ENCODE measurements around the gene LSAMP.

LSAMP gene

GRCh38 chr3:116429479-116430269 is 15.6 kb downstream of the LSAMP start:
- DNase-seq (ENCODE audit: low spot score) = no peak

DNA sequence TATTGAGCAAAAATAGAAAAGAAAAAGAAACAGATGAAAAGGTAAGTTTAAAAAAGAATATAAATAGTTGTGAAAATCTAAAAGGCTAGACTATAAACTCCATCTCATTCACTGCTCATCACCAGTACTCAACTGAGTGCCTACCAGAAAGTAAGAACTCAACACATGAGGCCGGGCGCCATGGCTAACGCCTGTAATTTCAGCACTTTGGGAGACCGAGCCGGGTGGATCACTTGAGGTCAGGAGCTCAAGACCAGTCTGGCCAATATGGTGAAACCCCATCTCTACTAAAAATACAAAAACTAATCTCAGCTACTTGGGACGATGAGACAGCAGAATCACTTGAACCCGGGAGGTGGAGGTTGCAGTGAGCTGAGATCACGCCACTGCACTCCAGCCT is 19.3 kb downstream of the LSAMP start:
- DNase-seq (ENCODE audit: low spot score) = no peak

DNA sequence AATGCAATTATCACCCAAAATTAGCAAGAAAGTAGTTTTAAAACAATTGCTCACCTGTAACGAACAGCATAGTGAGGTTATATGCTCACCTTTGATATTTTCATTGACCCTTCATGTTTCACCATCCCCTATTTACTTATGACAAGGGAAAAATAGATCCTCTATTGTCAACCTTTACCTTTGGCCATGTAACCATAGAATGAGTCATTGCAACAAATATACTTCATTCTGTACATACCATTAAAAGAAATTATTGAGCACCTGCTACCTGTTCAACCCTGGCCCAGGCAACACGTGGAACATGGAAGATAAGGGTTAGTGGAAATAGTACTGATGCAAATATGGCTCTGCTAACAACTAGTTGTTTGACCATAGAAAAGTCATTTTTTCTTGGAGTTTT is 20.2 kb downstream of the LSAMP start:
- no peak for DNase-seq (ENCODE audit: low spot score)

- DNase-seq (ENCODE audit: low spot score) = no peak
Measured at GRCh38 chr3:116423945-116424344, 21.3 kb downstream of the LSAMP start.

GRCh38 chr3:116423374-116423773 is 21.9 kb downstream of the LSAMP start:
- DNase-seq (ENCODE audit: low spot score) = no peak

DNA sequence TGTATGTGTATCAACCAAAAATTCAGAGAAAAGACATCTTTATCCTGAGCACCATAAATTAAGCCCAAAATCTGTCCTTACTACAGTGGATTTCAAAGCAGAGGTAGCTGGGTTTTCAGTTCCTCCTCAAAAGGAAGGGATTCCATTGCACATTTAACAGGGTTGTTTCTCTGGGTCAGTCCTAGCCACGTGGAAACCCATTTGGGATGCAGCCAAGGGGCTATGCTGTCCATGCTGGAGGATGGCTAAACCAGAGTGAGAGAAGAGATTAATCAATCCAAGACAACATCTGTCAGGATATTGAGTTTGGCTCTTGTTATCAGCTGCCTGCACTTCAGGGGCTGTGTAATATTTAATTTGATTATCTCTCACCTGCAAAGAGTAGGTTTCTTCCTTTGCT is 28.1 kb downstream of the LSAMP start:
- no peak for DNase-seq (ENCODE audit: low spot score)

DNA sequence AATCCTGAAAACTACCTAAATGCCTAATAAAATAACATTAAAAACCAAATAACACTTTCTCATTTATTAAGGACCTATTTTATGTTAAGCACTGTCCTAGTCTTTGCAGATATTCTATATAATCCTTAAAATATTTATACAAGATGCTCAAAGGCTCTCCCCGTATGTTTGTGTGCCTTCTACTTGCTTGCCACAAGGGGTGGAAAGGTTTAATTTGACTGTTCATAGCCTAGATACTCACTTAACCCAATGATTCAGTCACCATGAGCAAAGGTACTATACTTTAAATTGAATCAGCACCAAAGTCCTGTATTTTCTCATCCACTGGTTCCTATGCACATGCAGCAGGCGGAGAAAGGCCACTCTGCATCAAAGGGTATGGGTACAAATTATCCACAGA is 32.0 kb downstream of the LSAMP start:
- DNase-seq (ENCODE audit: low spot score) = no peak

DNA sequence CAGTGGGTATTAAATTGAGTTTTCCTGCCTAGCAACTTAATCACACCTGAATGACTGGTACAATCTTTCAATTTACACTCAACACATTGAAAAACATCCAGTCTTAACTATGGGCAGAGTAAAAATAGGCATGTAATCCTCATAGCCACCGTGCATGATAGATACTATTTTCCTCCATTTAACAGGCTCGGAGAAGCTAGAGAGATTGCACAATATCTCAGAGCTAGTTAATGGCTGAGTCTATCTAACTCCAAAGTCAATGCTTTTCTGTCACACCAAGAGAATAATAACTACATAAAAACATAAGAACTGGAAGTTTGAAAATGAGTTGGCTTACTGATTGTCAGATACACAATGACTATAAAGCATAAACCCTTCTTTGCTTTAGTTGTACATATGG is 36.8 kb downstream of the LSAMP start:
- no peak for DNase-seq (ENCODE audit: low spot score)

DNA sequence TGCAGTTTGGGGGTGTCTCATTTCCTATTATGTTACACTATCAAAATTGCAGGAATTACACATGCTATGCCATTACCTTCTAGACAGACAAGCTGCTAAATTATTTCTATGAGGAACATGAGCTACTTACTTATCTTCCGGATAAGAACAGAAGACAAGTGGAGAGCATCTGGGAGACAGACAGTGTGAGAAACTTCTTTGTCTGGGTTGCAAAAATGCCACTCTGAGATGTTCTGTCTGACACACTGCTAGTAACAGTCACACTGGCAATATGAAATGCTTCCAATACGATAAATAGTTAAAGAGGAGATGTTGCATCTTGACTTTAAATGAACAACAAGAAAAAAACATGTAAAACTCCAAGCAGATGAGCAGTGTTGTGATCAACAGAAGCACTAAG is 40.1 kb downstream of the LSAMP start:
- no peak for DNase-seq (ENCODE audit: low spot score)

- no peak for DNase-seq (ENCODE audit: low spot score)
Measured at GRCh38 chr3:116399701-116400226, 45.5 kb downstream of the LSAMP start.

DNA sequence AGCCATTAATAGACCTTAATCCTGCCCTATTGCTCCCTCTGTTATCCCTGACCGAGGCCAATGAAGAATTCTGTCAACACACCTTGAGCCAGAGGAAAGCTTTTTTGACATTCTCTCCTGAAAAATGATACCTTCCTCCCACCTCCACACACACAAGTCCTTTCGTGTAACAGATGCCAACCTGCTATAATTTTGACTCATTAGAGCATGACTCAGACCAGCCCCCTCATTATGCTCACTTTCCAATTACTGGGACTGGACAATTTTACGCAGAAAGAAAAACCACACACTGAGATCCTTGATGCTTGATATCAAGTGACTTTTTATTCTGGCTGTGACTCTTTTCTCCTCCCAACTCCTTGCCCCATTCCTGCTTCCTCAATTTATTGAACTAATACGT is 50.9 kb downstream of the LSAMP start:
- DNase-seq (ENCODE audit: low spot score) = no peak

GRCh38 chr3:116393199-116393598 is 52.1 kb downstream of the LSAMP start:
- DNase-seq (ENCODE audit: low spot score) = no peak

GRCh38 chr3:116392291-116392690 is 53.0 kb downstream of the LSAMP start:
- DNase-seq (ENCODE audit: low spot score) = no peak

DNA sequence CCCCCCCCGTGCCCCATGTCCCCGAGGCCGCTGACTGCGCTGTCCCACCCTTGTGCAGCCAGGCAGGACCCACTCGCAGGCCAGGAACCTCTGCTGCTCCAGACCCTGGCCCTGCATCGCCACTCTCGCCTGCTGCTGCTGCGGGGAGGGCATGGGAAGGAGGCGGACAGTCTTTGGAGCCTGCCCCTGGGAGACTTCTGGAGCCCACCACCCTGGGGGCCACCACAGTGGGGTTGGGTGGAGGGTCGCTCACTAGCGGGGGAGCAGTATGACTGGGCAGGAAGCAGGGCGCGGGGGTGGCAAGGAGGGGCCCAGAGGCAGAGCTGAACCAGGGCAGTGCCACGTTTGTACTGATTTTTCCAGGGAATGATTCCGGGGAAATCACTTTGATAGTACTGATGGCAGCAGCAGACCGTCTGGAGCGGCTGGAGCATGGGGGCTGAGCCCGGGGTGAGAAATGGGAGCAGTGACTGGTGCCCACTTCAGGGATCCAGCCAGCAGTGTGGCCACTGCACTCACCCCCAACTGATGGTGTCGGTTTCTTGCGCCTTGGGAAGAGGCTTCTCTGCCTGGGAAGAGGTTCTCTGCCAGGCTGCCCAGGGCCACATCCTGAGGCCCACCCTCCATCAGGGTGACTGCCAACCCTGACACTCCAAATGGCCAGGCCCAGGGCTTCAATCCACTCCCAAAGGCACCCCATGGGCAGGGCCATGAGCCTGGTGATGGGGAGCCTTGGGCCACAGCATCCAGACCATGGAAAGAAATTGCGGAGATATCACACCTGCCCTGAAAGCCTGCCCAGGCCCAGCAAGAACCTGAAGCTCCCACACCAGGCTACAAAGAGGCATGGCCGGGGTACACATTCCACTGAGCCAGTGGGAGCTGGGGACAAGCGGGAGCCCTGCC is 53.7 kb downstream of the LSAMP start:
- DNase-seq (ENCODE audit: low spot score) = no peak

GRCh38 chr3:116390318-116390717 is 55.0 kb downstream of the LSAMP start:
- no peak for DNase-seq (ENCODE audit: low spot score)

GRCh38 chr3:116388867-116389385 is 56.4 kb downstream of the LSAMP start:
- DNase-seq (ENCODE audit: low spot score) = no peak

GRCh38 chr3:116386168-116386567 is 59.1 kb downstream of the LSAMP start:
- DNase-seq (ENCODE audit: low spot score) = no peak

DNA sequence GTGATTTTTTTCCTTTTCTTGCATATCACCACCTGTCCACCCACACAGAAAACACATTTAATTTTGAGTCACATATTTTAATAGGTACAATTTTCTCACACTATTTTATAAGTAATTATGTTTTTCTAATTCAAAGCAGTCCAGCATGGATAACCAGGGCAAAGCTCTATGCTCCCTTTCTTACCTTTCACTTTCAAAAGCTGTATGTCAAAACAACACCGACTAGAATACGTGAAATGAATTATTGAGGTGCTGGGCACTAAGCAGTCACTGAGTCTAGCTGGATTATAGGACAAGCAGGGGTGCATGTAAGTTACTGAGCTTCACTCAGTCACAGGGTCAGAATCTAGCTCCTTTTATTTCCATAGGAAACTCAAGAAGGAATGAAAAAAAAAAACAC is 60.6 kb downstream of the LSAMP start:
- no peak for DNase-seq (ENCODE audit: low spot score)

- no peak for DNase-seq (ENCODE audit: low spot score)
Measured at GRCh38 chr3:116378077-116378476, 67.2 kb downstream of the LSAMP start.

- DNase-seq (ENCODE audit: low spot score) = no peak
Measured at GRCh38 chr3:116374901-116375300, 70.4 kb downstream of the LSAMP start.

- no peak for DNase-seq (ENCODE audit: low spot score)
Measured at GRCh38 chr3:116367761-116368395, 77.4 kb downstream of the LSAMP start.

DNA sequence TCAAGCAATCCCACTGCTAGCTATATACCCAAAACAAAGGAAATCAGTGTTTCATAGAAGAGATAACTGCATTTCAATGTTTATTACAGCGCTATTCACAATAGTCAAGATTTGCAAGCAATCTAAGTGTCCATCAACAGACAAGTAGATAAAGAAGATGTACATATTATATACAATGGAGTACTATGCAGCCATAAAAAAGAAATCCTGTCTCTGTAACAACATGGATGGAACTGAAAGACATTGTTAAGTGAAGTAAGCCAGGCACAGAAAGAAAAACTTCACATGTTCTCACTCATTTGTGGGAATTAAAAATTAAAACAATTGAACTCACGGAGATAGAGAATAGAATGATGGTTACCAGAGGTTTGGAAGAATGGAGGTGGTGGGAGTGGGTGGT is 89.2 kb downstream of the LSAMP start:
- DNase-seq (ENCODE audit: low spot score) = no peak
